ENCODE data around the gene SOCS6.

DNA sequence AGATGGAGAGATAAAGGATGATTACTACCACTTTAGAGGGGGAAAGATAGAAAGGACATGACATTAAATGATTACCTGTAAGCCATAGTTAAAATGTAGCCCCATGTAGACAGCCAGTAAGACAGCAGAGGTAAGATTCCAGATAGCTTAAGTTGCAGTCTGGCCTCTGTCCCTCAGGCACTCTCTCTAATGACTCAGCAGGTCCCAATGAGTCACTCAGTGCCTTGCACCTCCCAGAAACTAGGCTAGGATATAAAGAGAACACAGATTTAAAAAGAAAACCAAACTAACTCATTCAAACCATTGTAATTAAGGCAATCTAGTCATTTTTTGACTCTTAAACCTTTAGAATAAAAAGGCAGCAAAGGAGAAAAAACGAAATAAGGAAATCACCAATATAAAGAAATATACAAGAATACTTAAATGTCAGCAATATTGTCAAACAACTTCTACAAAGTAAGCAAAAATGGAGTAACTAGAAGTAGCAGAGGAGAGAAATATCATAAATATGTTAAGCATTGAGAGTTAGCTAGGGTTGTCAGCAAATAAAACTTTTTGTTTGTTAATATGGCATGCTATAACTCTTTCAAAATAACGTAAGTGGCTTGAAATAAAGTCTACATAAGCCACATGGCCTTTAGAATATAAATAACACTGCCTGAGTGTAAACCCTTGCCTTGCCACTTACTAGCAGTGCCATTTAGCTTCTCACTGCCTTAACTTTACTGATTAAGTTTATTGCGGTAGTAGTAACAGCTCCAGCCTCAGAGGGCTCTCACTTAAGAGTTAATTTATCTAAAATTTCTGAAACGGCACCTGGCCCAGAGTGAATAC, 48.5 kb downstream of the SOCS6 start:
- TF ChIP-seq, protein P1, sequence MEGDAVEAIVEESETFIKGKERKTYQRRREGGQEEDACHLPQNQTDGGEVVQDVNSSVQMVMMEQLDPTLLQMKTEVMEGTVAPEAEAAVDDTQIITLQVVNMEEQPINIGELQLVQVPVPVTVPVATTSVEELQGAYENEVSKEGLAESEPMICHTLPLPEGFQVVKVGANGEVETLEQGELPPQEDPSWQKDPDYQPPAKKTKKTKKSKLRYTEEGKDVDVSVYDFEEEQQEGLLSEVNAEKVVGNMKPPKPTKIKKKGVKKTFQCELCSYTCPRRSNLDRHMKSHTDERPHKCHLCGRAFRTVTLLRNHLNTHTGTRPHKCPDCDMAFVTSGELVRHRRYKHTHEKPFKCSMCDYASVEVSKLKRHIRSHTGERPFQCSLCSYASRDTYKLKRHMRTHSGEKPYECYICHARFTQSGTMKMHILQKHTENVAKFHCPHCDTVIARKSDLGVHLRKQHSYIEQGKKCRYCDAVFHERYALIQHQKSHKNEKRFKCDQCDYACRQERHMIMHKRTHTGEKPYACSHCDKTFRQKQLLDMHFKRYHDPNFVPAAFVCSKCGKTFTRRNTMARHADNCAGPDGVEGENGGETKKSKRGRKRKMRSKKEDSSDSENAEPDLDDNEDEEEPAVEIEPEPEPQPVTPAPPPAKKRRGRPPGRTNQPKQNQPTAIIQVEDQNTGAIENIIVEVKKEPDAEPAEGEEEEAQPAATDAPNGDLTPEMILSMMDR (IDR thresholded peaks at IDR 0.05): no peak
- no peak for TF ChIP-seq POLR2A (IDR thresholded peaks at IDR 0.05)
- no peak for TF ChIP-seq POLR2AphosphoS5 (IDR thresholded peaks at IDR 0.05)
